HepG2 (cell line): ENCODE measurements around the gene NLGN2.

ENCODE experiments used
- HMG20A ChIP-seq: IDR thresholded peaks from 2 replicates; pipeline ENCODE4 v1.6.1; 2016; ENCODE audit warnings: borderline replicate concordance
- MAZ ChIP-seq, 2 experiments: sonication (generic) in 1 of 2; formaldehyde crosslinking in 1 of 2; IDR thresholded peaks; 2 replicates each; pipeline versions ENCODE4 v1.5.0 to v1.6.1; 2012 to 2020; ENCODE audit warnings: low read depth in 2 of 2, mild to moderate bottlenecking in 2 of 2, borderline replicate concordance in 1 of 2, improper control_type of control experiment in 1 of 2, low read length in 1 of 2, missing genetic modification reagents in 1 of 2, moderate library complexity in 1 of 2
- RERE ChIP-seq: IDR thresholded peaks from 2 replicates; pipeline ENCODE4 v1.6.1; 2016; ENCODE audit warnings: low read depth, missing genetic modification reagents, missing compliant biosample characterization
- SRSF9 ChIP-seq: fragments of 200-400 bp; formaldehyde crosslinking; IDR thresholded peaks from 2 replicates; pipeline ENCODE4 v1.6.1; 2018; ENCODE audit warnings: borderline replicate concordance, mild to moderate bottlenecking, low read depth, low read length; ENCODE audit not compliant: insufficient read depth, poor library complexity, severe bottlenecking
- ZNF546 ChIP-seq: sonication (generic); formaldehyde crosslinking; conservative IDR thresholded peaks from 2 replicates; pipeline ENCODE4 v1.8.1; 2023; ENCODE audit warnings: mild to moderate bottlenecking, missing genetic modification reagents
- ZNF770 ChIP-seq: sonication (generic); formaldehyde crosslinking; IDR thresholded peaks from 2 replicates; pipeline ENCODE4 v1.5.0; 2020; ENCODE audit warnings: mild to moderate bottlenecking, missing genetic modification reagents

GRCh38 chr17:7425756-7426155, 18.1 kb downstream of the NLGN2 start:
- TF ChIP-seq ZNF770 (CRISPR knock-in tag): no peak
- TF ChIP-seq ZNF546 (CRISPR knock-in tag): no peak
- TF ChIP-seq SRSF9: no peak
- no peak for TF ChIP-seq RERE (CRISPR knock-in tag)
- TF ChIP-seq HMG20A (CRISPR knock-in tag): no peak
- no peak for TF ChIP-seq MAZ (IDR thresholded peaks at IDR 0.05; ENCODE audit: borderline replicate concordance, low read depth, low read length)
- no peak for TF ChIP-seq MAZ (CRISPR knock-in tag; IDR thresholded peaks at IDR 0.05; ENCODE audit: low read depth)
